HepG2 (cell line): Measurements from ENCODE around the gene ELAPOR1. TPM values are rescaled to one million over a fixed set of nuclear protein-coding genes. Genes with fewer than 3 reads are reported as not detected.
A peak's percentile ranks its signal among the peaks of the same experiment; 100 is the strongest.

Experiments
- CEBPG ChIP-seq: IDR thresholded peaks from 2 replicates; pipeline ENCODE4 v1.6.1; 2016
- GABPB1 ChIP-seq: IDR thresholded peaks from 2 replicates; pipeline ENCODE4 v1.6.1; 2016; ENCODE audit warnings: mild to moderate bottlenecking, missing genetic modification reagents, moderate library complexity, missing compliant biosample characterization
- KDM5A ChIP-seq: fragments of 200-600 bp; sonication (generic); IDR thresholded peaks from 2 replicates; pipeline ENCODE4 v1.7.0; 2018; ENCODE audit warnings: antibody characterized with exemption, mild to moderate bottlenecking, low read length, borderline replicate concordance
- KLF16 ChIP-seq, 2 experiments: sonication (generic) in 1 of 2; formaldehyde crosslinking in 1 of 2; IDR thresholded peaks; 2 replicates each; pipeline versions ENCODE4 v1.6.1 to v1.8.0; 2016 to 2023; ENCODE audit warnings: missing genetic modification reagents in 2 of 2, missing compliant biosample characterization in 1 of 2
- NR2F6 ChIP-seq, 2 experiments: IDR thresholded peaks; 2 replicates each; pipeline ENCODE4 v1.6.1; 2016; ENCODE audit warnings: antibody characterized with exemption in 1 of 2, mild to moderate bottlenecking in 1 of 2
- PPARG ChIP-seq: conservative IDR thresholded peaks from 2 replicates; pipeline ENCODE4 v1.6.1; 2016; ENCODE audit warnings: missing biosample characterization, missing genetic modification reagents
- PRDM10 ChIP-seq: sonication (generic); formaldehyde crosslinking; IDR thresholded peaks from 2 replicates; pipeline ENCODE4 v1.4.0; 2020; ENCODE audit warnings: low read depth, missing genetic modification reagents
- SYNCRIP ChIP-seq: fragments of 200-400 bp; formaldehyde crosslinking; IDR thresholded peaks from 2 replicates; pipeline ENCODE4 v1.6.1; 2018; ENCODE audit warnings: mild to moderate bottlenecking, low read depth, low read length; ENCODE audit not compliant: insufficient read depth
- XBP1 ChIP-seq: sonication (generic); formaldehyde crosslinking; IDR thresholded peaks from 2 replicates; pipeline ENCODE4 v1.5.0; 2020; ENCODE audit warnings: missing genetic modification reagents
- ZNF142 ChIP-seq: sonication (generic); formaldehyde crosslinking; IDR thresholded peaks from 2 replicates; pipeline ENCODE4 v1.4.0; 2020; ENCODE audit warnings: missing genetic modification reagents
- ZNF343 ChIP-seq: sonication (generic); formaldehyde crosslinking; IDR thresholded peaks from 2 replicates; pipeline ENCODE4 v1.4.0; 2020; ENCODE audit warnings: mild to moderate bottlenecking, missing genetic modification reagents
- ZNF567 ChIP-seq: sonication (generic); formaldehyde crosslinking; IDR thresholded peaks from 2 replicates; pipeline ENCODE4 v1.8.1; 2023; ENCODE audit warnings: mild to moderate bottlenecking, missing genetic modification reagents, borderline replicate concordance
- ZNF777 ChIP-seq: sonication (generic); formaldehyde crosslinking; IDR thresholded peaks from 2 replicates; pipeline ENCODE4 v1.4.0; 2020; ENCODE audit warnings: missing genetic modification reagents
- polyA plus RNA-seq, 8 experiments: library from polyadenylated mRNA; depleted of rRNA in 3 of 8; stranded (reverse) in 7 of 8; unstranded in 1 of 8; fragments of >200 nt; fragmentation: Illumina TruSeq in 4 of 8; extraction: Trizol in 4 of 8; gene quantifications; 2 replicates each; pipeline versions ENCODE4 v1.2.1 to v1.2.3, GENCODE V29; 2011 to 2016; ENCODE audit warnings: low read depth in 4 of 8, missing spikeins in 1 of 8, mixed read lengths in 1 of 8; ENCODE audit not compliant: insufficient read depth in 1 of 8
- total RNA-seq, 5 experiments: library from RNA; depleted of rRNA; stranded (reverse); fragments of >200 nt; fragmentation: Illumina TruSeq; extraction: Trizol; gene quantifications; 2 replicates each; pipeline ENCODE4 v1.2.3, GENCODE V29; 2016; ENCODE audit warnings: low read depth in 1 of 5
- TF ChIP-seq, protein P1 (sequence below): sonication (generic); formaldehyde crosslinking; IDR thresholded peaks from 2 replicates; pipeline ENCODE4 v1.8.0; 2022; ENCODE audit warnings: mild to moderate bottlenecking, missing genetic modification reagents; ENCODE audit not compliant: insufficient replicate concordance
- TF ChIP-seq, protein P2 (sequence below): sonication (generic); formaldehyde crosslinking; IDR thresholded peaks from 2 replicates; pipeline ENCODE4 v1.4.0; 2020; ENCODE audit warnings: missing genetic modification reagents

Gene ELAPOR1
- total and polyA plus RNA-seq, 2 of the 13 experiments (the other 11 are each of a cell fraction or from before 2014, with no cell fraction given), result 0.13 to 0.20 TPM

GRCh38 chr1:109099938-109100773 lies 13.8 kb upstream of the ELAPOR1 start (continued):
- TF ChIP-seq, protein P1, sequence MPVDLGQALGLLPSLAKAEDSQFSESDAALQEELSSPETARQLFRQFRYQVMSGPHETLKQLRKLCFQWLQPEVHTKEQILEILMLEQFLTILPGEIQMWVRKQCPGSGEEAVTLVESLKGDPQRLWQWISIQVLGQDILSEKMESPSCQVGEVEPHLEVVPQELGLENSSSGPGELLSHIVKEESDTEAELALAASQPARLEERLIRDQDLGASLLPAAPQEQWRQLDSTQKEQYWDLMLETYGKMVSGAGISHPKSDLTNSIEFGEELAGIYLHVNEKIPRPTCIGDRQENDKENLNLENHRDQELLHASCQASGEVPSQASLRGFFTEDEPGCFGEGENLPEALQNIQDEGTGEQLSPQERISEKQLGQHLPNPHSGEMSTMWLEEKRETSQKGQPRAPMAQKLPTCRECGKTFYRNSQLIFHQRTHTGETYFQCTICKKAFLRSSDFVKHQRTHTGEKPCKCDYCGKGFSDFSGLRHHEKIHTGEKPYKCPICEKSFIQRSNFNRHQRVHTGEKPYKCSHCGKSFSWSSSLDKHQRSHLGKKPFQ (CRISPR knock-in tag), result peak; percentile 88
- TF ChIP-seq PPARG (CRISPR knock-in tag) (peak; percentile 39; the same call in 1 of the 2 replicates), CEBPG (CRISPR knock-in tag) (0 out of 2 replicates have a peak, but pooled peaks have one; percentile 7), XBP1 (CRISPR knock-in tag) (no peak), SYNCRIP (no peak), ZNF567 (CRISPR knock-in tag) (peak; percentile 26; the same call in 1 of the 2 replicates), ZNF142 (CRISPR knock-in tag) (peak; percentile 84; the same call in 1 of the 2 replicates), NR2F6 (IDR thresholded peaks at IDR 0.05) (peak; percentile 72), NR2F6 (CRISPR knock-in tag; IDR thresholded peaks at IDR 0.05) (peak; percentile 64), ZNF343 (CRISPR knock-in tag) (peak; percentile 65; the same call in 1 of the 2 replicates), PRDM10 (CRISPR knock-in tag) (peak; percentile 95), GABPB1 (peak; percentile 96), KLF16 (CRISPR knock-in tag; IDR thresholded peaks at IDR 0.05) (peak in 1 of 2 experiments; percentile 86; a peak in 2 of 4 replicates), ZNF777 (CRISPR knock-in tag) (0 out of 2 replicates have a peak, but pooled peaks have one; percentile 57), KDM5A (peak; percentile 55; the same call in 1 of the 2 replicates)
- TF ChIP-seq, protein P2, sequence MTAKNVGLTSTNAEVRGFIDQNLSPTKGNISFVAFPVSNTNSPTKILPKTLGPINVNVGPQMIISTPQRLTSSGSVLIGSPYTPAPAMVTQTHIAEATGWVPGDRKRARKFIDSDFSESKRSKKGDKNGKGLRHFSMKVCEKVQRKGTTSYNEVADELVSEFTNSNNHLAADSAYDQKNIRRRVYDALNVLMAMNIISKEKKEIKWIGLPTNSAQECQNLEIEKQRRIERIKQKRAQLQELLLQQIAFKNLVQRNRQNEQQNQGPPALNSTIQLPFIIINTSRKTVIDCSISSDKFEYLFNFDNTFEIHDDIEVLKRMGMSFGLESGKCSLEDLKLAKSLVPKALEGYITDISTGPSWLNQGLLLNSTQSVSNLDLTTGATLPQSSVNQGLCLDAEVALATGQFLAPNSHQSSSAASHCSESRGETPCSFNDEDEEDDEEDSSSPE (CRISPR knock-in tag), result peak; percentile 77
